Trophoblast cell (in vitro differentiated cells and primary cell): ENCODE measurements around the gene SSNA1.

Source experiments
- DNase-seq, 2 donors: peaks; one replicate each; pipeline ENCODE4 v3.0.0-alpha.2; 2016
- H2AFZ ChIP-seq: 2 replicates; pipeline ENCODE4 v1.6.1; 2013; ENCODE audit warnings: low read length, moderate library complexity, mild to moderate bottlenecking; ENCODE audit not compliant: insufficient read depth, poor library complexity
- H2AK5ac ChIP-seq: 2 replicates; pipeline ENCODE4 v1.6.1; 2013; ENCODE audit warnings: mild to moderate bottlenecking, low read length
- H2BK120ac ChIP-seq: 2 replicates; pipeline ENCODE4 v1.6.1; 2013; ENCODE audit warnings: low read length, mild to moderate bottlenecking, moderate library complexity; ENCODE audit not compliant: insufficient read depth, poor library complexity
- H2BK12ac ChIP-seq: 2 replicates; pipeline ENCODE4 v1.6.1; 2013; ENCODE audit warnings: mild to moderate bottlenecking, low read length, moderate library complexity
- H2BK5ac ChIP-seq: 2 replicates; pipeline ENCODE4 v1.6.1; 2013; ENCODE audit warnings: low read length, low read depth, moderate library complexity, mild to moderate bottlenecking; ENCODE audit not compliant: poor library complexity
- H3K14ac ChIP-seq: 2 replicates; pipeline ENCODE4 v1.6.1; 2013; ENCODE audit warnings: mild to moderate bottlenecking, low read length
- H3K18ac ChIP-seq: 2 replicates; pipeline ENCODE4 v1.6.1; 2013; ENCODE audit warnings: mild to moderate bottlenecking, low read length
- H3K23ac ChIP-seq: 2 replicates; pipeline ENCODE4 v1.6.1; 2013; ENCODE audit warnings: low read length
- H3K27ac ChIP-seq: 2 replicates; pipeline ENCODE4 v1.5.1; 2013; ENCODE audit warnings: low read depth, mild to moderate bottlenecking, inconsistent platforms, low read length, moderate library complexity
- H3K27me3 ChIP-seq: 2 replicates; pipeline ENCODE4 v1.6.1; 2013; ENCODE audit warnings: inconsistent platforms, mild to moderate bottlenecking, low read length, moderate library complexity; ENCODE audit not compliant: insufficient read depth
- H3K36me3 ChIP-seq, 2 experiments: 1 replicate in 1 of 2; 2 replicates in 1 of 2; pipeline ENCODE4 v1.6.1; 2013; ENCODE audit warnings: low read length in 2 of 2, mild to moderate bottlenecking in 2 of 2, moderate library complexity in 1 of 2; ENCODE audit not compliant: insufficient read depth in 2 of 2, control insufficient read depth in 1 of 2
- H3K4ac ChIP-seq: 2 replicates; pipeline ENCODE4 v1.6.1; 2013; ENCODE audit warnings: low read depth, mild to moderate bottlenecking, low read length, moderate library complexity
- H3K4me1 ChIP-seq, 2 experiments: 1 replicate in 1 of 2; 2 replicates in 1 of 2; pipeline ENCODE4 v1.6.1; 2013; ENCODE audit warnings: low read length in 2 of 2, mild to moderate bottlenecking in 2 of 2, moderate library complexity in 1 of 2; ENCODE audit not compliant: insufficient read depth in 2 of 2, control insufficient read depth in 1 of 2
- H3K4me2 ChIP-seq: 2 replicates; pipeline ENCODE4 v1.6.1; 2013; ENCODE audit warnings: inconsistent platforms, mild to moderate bottlenecking, low read length, moderate library complexity
- H3K4me3 ChIP-seq: 2 replicates; pipeline ENCODE4 v1.5.1; 2013; ENCODE audit warnings: mild to moderate bottlenecking, low read depth, low read length, inconsistent platforms
- H3K79me1 ChIP-seq: one replicate; pipeline ENCODE4 v1.6.1; 2013; ENCODE audit warnings: low read length
- H3K79me2 ChIP-seq: 2 replicates; pipeline ENCODE4 v1.6.1; 2013; ENCODE audit warnings: low read length, mild to moderate bottlenecking; ENCODE audit not compliant: control insufficient read depth, insufficient read depth, poor library complexity
- H3K9ac ChIP-seq: 2 replicates; pipeline ENCODE4 v1.6.1; 2013; ENCODE audit warnings: mild to moderate bottlenecking, low read length
- H3K9me3 ChIP-seq: 2 replicates; pipeline ENCODE4 v1.6.1; 2013; ENCODE audit warnings: low read depth, mild to moderate bottlenecking, control low read depth, inconsistent platforms, low read length; ENCODE audit not compliant: insufficient read depth
- H4K12ac ChIP-seq: 2 replicates; pipeline ENCODE4 v1.6.1; 2013; ENCODE audit warnings: low read depth, mild to moderate bottlenecking, low read length, moderate library complexity
- H4K8ac ChIP-seq: 2 replicates; pipeline ENCODE4 v1.6.1; 2013; ENCODE audit warnings: low read depth, mild to moderate bottlenecking, low read length, moderate library complexity
- H4K91ac ChIP-seq: one replicate; pipeline ENCODE4 v1.6.1; 2013; ENCODE audit warnings: low read depth, mild to moderate bottlenecking, low read length, moderate library complexity
- WGBS: extraction: QIAGEN DNeasy Blood & Tissue Kit; methylation state at CpG from one replicate; pipeline ENCODE4 v1.1.7; 2013; ENCODE audit warnings: missing lambda C conversion rate; ENCODE audit not compliant: insufficient read length, insufficient coverage; ENCODE audit errors: extremely low coverage; 5-methylcytosine and 5-hydroxymethylcytosine counted together

SSNA1 gene

DNA sequence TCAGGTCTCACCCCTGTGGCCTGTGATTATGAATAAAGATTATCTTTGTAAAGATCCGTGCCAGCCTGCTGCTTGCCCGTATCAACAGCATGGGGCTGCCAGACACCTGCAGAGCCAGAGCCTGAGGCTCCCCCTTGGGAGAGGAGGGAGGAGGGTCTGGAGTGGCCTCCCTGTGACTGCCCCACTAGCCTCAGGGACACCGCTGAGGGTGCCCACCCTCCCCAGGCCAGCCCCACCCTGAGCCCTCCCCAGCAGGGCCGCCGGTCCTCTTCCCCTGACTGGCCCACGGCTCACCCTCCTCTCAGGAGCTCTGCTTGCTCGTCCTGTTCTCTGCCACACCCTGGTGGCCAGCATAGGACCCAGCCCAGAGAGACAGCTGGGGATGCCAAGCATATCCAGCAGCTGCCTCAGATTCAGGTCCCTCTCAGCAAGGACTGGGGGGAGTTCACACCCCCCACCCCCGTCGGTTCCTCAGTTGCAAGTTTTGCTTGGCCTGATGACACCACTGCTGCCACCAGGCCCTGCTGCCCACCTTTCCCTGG is 1.9 kb downstream of the SSNA1 start:
- Histone ChIP-seq H3K23ac (no peak overlapping the region), H3K4me3 (no peak overlapping the region), H3K79me1 (peaks cover 5% of the 10 kb centered on the region), H3K4ac (no peak overlapping the region), H3K4me2 (no peak overlapping the region), H2BK5ac (no peak overlapping the region), H4K12ac (no peak overlapping the region), H3K9me3 (no peaks in the 10 kb centered on the region), H3K4me1 (peaks cover 17 to 18% of the 10 kb centered on the region in 2 experiments), H3K18ac (no peak overlapping the region), H3K9ac (no peak overlapping the region), H3K27ac (no peak overlapping the region), H3K36me3 (peaks cover 43 to 46% of the 10 kb centered on the region in 2 experiments), H3K27me3 (no peaks in the 10 kb centered on the region), H2BK120ac (no peak overlapping the region), H2BK12ac (no peak overlapping the region), H4K8ac (no peak overlapping the region), H3K79me2 (peaks cover 8% of the 10 kb centered on the region), H3K14ac (no peak overlapping the region), H2AFZ (no peak overlapping the region), H2AK5ac (no peak overlapping the region), H4K91ac (no peak overlapping the region)
- DNase-seq = no peak
- WGBS = no CpG with 5 or more reads among the region's 9 CpGs

DNA sequence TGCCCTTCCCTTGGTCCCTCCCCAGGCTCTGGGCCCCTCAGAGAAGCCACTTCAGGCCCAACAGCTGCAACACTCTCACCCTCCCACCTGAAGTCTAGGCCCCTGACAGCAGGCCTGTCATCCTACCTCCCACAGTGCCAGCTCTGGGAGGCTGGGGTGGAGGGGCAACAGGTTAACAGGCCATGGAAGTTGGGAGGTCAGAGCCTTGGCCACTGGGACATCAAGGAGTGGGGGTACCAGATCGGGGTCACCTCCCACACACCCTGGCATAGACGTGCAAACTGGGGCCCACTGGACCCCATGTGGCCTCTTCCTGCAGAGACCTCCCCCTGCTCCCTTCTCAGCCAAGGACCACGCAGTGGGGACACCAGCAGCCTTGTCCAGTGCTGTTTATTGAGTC is 2.8 kb downstream of the SSNA1 start:
- no peak overlapping the region for H4K8ac ChIP-seq
- H2BK12ac ChIP-seq = no peak overlapping the region
- peaks cover 34 to 39% of the 10 kb centered on the region in 2 experiments for H3K36me3 ChIP-seq
- peaks cover 5% of the 10 kb centered on the region for H3K79me1 ChIP-seq
- no peak overlapping the region for H3K4me3 ChIP-seq
- H3K9me3 ChIP-seq = no peaks in the 10 kb centered on the region
- no peak overlapping the region for H2BK5ac ChIP-seq
- H3K23ac ChIP-seq = no peak overlapping the region
- H4K12ac ChIP-seq = no peak overlapping the region
- no peak overlapping the region for H2BK120ac ChIP-seq
- H3K4me2 ChIP-seq = no peak overlapping the region
- H3K4ac ChIP-seq = no peak overlapping the region
- no peak for DNase-seq
- H3K79me2 ChIP-seq = peaks cover 8% of the 10 kb centered on the region
- no peak overlapping the region for H3K9ac ChIP-seq
- peaks cover 17 to 18% of the 10 kb centered on the region in 2 experiments for H3K4me1 ChIP-seq
- no peak overlapping the region for H3K27ac ChIP-seq
- H2AK5ac ChIP-seq = no peak overlapping the region
- no CpG with 5 or more reads among the region's 3 CpGs for WGBS
- H4K91ac ChIP-seq = no peak overlapping the region
- H3K18ac ChIP-seq = no peak overlapping the region
- H3K14ac ChIP-seq = no peak overlapping the region
- no peaks in the 10 kb centered on the region for H3K27me3 ChIP-seq
- H2AFZ ChIP-seq = no peak overlapping the region

DNA sequence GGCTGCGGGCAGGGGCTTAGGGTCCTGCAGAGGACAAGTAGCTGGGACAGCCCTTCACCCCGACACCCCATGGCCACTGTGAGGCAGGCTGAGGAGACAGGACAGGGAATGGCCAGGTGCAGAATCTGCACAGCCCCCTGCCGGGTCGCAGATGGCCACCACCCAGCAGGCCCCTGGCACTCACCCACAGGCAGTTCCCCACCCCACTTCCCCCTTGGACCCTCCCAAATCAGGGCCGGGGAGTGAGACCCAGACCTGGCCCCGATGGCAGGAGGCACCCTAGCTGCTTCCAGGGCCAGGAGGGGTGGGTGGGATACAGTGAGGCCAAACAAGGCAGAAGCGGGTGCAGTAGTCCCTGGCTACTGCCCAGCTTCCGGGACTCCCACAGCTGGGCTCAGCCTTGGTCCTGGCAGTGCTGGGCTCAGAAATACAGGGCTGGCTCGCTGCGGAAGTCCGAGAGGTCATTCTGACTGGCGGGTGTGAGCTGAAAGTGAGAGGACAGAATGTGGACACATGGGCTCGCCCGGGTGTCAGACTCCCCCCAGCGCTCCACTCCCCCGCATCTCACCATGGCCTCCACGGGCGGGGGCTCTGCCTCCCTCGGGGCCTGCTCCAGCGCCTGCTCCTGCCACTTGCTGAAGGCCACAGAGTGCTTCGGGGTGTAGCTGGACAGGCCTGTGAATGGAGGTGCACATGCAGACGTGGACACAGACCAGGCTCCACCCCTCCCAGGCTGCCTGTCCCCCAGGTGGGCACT is 3.4 kb downstream of the SSNA1 start:
- DNase-seq = no peak
- no CpG with 5 or more reads among the region's 22 CpGs for WGBS
- H3K4ac ChIP-seq = no peak overlapping the region
- no peaks in the 10 kb centered on the region for H3K9me3 ChIP-seq
- H2BK5ac ChIP-seq = no peak overlapping the region
- H2AFZ ChIP-seq = no peak overlapping the region
- H3K79me1 ChIP-seq = peaks cover 5% of the 10 kb centered on the region
- peaks cover 17 to 18% of the 10 kb centered on the region in 2 experiments for H3K4me1 ChIP-seq
- H2BK120ac ChIP-seq = no peak overlapping the region
- H3K4me2 ChIP-seq = no peak overlapping the region
- peaks cover 29 to 34% of the 10 kb centered on the region in 2 experiments for H3K36me3 ChIP-seq
- peaks cover 8% of the 10 kb centered on the region for H3K79me2 ChIP-seq
- no peaks in the 10 kb centered on the region for H3K27me3 ChIP-seq
- H2AK5ac ChIP-seq = no peak overlapping the region
- H3K18ac ChIP-seq = no peak overlapping the region
- no peak overlapping the region for H3K4me3 ChIP-seq
- H4K12ac ChIP-seq = no peak overlapping the region
- no peak overlapping the region for H3K14ac ChIP-seq
- no peak overlapping the region for H3K9ac ChIP-seq
- no peak overlapping the region for H3K23ac ChIP-seq
- H4K8ac ChIP-seq = no peak overlapping the region
- H3K27ac ChIP-seq = no peak overlapping the region
- H4K91ac ChIP-seq = no peak overlapping the region
- no peak overlapping the region for H2BK12ac ChIP-seq

DNA sequence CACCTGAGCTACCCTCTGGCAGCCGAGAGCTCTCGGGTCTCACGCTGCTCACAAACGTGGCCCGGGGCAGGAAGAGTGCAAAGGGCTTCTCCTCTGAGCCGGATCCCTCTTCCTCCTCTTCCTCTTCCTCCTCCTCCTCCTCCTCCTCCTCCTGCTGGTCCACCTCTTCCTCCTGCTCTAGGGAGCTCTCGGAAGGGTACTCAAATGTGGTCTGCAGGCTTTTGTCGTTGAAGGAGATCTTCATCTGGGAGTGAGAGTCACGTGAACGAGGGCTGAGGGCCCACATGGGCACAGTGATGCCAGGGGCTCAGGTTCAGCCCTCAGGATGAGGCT is 3.9 kb downstream of the SSNA1 start:
- Histone ChIP-seq H2AK5ac (no peak overlapping the region), H4K12ac (no peak overlapping the region), H2BK5ac (no peak overlapping the region), H4K8ac (no peak overlapping the region), H3K27ac (no peak overlapping the region), H3K79me2 (peaks cover 8% of the 10 kb centered on the region), H3K27me3 (no peaks in the 10 kb centered on the region), H3K9ac (no peak overlapping the region), H3K4me1 (peaks cover 13 to 15% of the 10 kb centered on the region in 2 experiments), H3K23ac (no peak overlapping the region), H3K4me3 (no peak overlapping the region), H3K79me1 (peaks cover 5% of the 10 kb centered on the region), H2BK12ac (no peak overlapping the region), H2AFZ (no peak overlapping the region), H4K91ac (no peak overlapping the region), H3K36me3 (peaks cover 27 to 32% of the 10 kb centered on the region in 2 experiments), H3K14ac (no peak overlapping the region), H3K4me2 (no peak overlapping the region), H3K4ac (no peak overlapping the region), H3K9me3 (no peaks in the 10 kb centered on the region), H2BK120ac (no peak overlapping the region), H3K18ac (no peak overlapping the region)
- no peak for DNase-seq
- no CpG with 5 or more reads among the region's 10 CpGs for WGBS
